H1 (cell line): ENCODE results near the gene S100A10. TPM values are rescaled to one million over a fixed set of nuclear protein-coding genes. Genes with fewer than 3 reads are reported as not detected.

Source experiments
- CTCF ChIA-PET: fragments of 300-600 bp; sonication (Branson Sonifier 250); formaldehyde crosslinking; loops from one replicate; lab custom pipeline; 2021; ENCODE audit not compliant: partially characterized antibody; lab: Charles Lee
- POLR2A ChIA-PET: fragments of 300-600 bp; sonication (Branson Sonifier 250); formaldehyde crosslinking; loops from one replicate; lab custom pipeline; 2021; ENCODE audit warnings: inconsistent platforms; ENCODE audit not compliant: partially characterized antibody; lab: Charles Lee
- DNase-seq, 2 experiments: peaks; one replicate each; pipeline versions ENCODE4 v3.0.0 to v3.0.0-alpha.2; 2010 to 2022; ENCODE audit warnings: low spot score in 2 of 2, low read depth in 1 of 2, mixed read lengths in 1 of 2
- FAIRE-seq: peaks from 2 replicates; lab custom pipeline; 2011; peaks lifted over from hg19 to GRCh38; lab: Jason Lieb, UNC
- H2AFZ ChIP-seq: 2 replicates; pipeline ENCODE4 v1.8.1; 2012; ENCODE audit warnings: low read length, inconsistent platforms
- H2AK5ac ChIP-seq: 2 replicates; pipeline ENCODE4 v1.6.1; 2013; ENCODE audit warnings: low read depth, low read length
- H2BK120ac ChIP-seq: replicated peaks from 2 replicates; pipeline ENCODE3; 2013; ENCODE audit warnings: low read depth, low read length, inconsistent platforms
- H2BK12ac ChIP-seq: 2 replicates; pipeline ENCODE4 v1.6.1; 2013; ENCODE audit warnings: low read depth, low read length
- H2BK15ac ChIP-seq: 2 replicates; pipeline ENCODE4 v1.6.1; 2013; ENCODE audit warnings: low read length
- H2BK20ac ChIP-seq: 2 replicates; pipeline ENCODE4 v1.6.1; 2013; ENCODE audit warnings: low read length
- H2BK5ac ChIP-seq: 2 replicates; pipeline ENCODE4 v1.6.1; 2013; ENCODE audit warnings: low read depth, low read length
- H3K14ac ChIP-seq: 2 replicates; pipeline ENCODE4 v1.6.1; 2013; ENCODE audit warnings: inconsistent platforms; ENCODE audit not compliant: insufficient read length
- H3K18ac ChIP-seq: 2 replicates; pipeline ENCODE4 v1.6.1; 2013; ENCODE audit warnings: low read length; ENCODE audit errors: extremely low read depth
- H3K23ac ChIP-seq: 2 replicates; pipeline ENCODE4 v1.6.1; 2013; ENCODE audit warnings: inconsistent platforms; ENCODE audit not compliant: insufficient read length
- H3K23me2 ChIP-seq: 2 replicates; pipeline ENCODE4 v1.6.1; 2013; ENCODE audit warnings: low read depth, low read length
- H3K27ac ChIP-seq: 2 replicates; pipeline ENCODE4 v1.6.1; 2011; ENCODE audit warnings: low read depth, low read length, inconsistent platforms
- H3K27me3 ChIP-seq, 4 experiments: replicated peaks in 1 of 4; 1 replicate in 1 of 4; 2 replicates in 3 of 4; pipeline versions ENCODE4 v1.6.1 to v1.8.1; 2011 to 2013; ENCODE audit warnings: low read length in 3 of 4, mild to moderate bottlenecking in 3 of 4, inconsistent platforms in 2 of 4, mixed read lengths in 2 of 4, moderate library complexity in 1 of 4; ENCODE audit not compliant: control insufficient read depth in 3 of 4, insufficient read depth in 3 of 4; ENCODE audit errors: extremely low read depth in 1 of 4
- H3K36me3 ChIP-seq, 4 experiments: 2 replicates each; pipeline versions ENCODE4 v1.6.1 to v1.8.1; 2011 to 2013; ENCODE audit warnings: mild to moderate bottlenecking in 4 of 4, low read length in 3 of 4, moderate library complexity in 2 of 4, control low read depth in 1 of 4, inconsistent platforms in 1 of 4; ENCODE audit not compliant: insufficient read depth in 4 of 4, control insufficient read depth in 2 of 4
- H3K4ac ChIP-seq: replicated peaks from 2 replicates; pipeline ENCODE3; 2013; ENCODE audit warnings: low read length, low read depth, mixed read lengths, inconsistent platforms; ENCODE audit not compliant: insufficient read length
- H3K4me1 ChIP-seq, 4 experiments: replicated peaks in 1 of 4; 1 replicate in 1 of 4; 2 replicates in 3 of 4; pipeline versions ENCODE4 v1.6.1 to v1.8.1; 2011 to 2013; ENCODE audit warnings: low read length in 3 of 4, inconsistent platforms in 2 of 4, mixed read lengths in 1 of 4; ENCODE audit not compliant: insufficient read depth in 4 of 4, control insufficient read depth in 3 of 4
- H3K4me2 ChIP-seq, 2 experiments: 2 replicates each; pipeline versions ENCODE4 v1.6.1 to v1.8.1; 2011 to 2013; ENCODE audit warnings: low read depth in 2 of 2, low read length in 2 of 2, control low read depth in 1 of 2, inconsistent platforms in 1 of 2, mild to moderate bottlenecking in 1 of 2; ENCODE audit not compliant: insufficient read depth in 1 of 2
- H3K4me3 ChIP-seq, 4 experiments: fragments of 200-600, 300-600 bp in 1 of 4; sonication (generic), shearing (Covaris generic), sonication (Bioruptor Twin) in 1 of 4; 2 replicates each; pipeline versions ENCODE4 v1.5.1 to v1.8.1; 2011 to 2016; ENCODE audit warnings: low read length in 4 of 4, low read depth in 3 of 4, control low read depth in 2 of 4, inconsistent platforms in 2 of 4, mild to moderate bottlenecking in 2 of 4, mixed read lengths in 1 of 4, moderate library complexity in 1 of 4; ENCODE audit not compliant: insufficient read depth in 2 of 4; ENCODE audit errors: extremely low read depth in 1 of 4
- H3K56ac ChIP-seq: replicated peaks from 2 replicates; pipeline ENCODE3; 2013; ENCODE audit warnings: low read depth, mild to moderate bottlenecking, mixed read lengths, low read length, inconsistent platforms; ENCODE audit not compliant: insufficient read length
- H3K79me1 ChIP-seq: 2 replicates; pipeline ENCODE4 v1.6.1; 2013; ENCODE audit warnings: low read depth, low read length, control low read depth
- H3K79me2 ChIP-seq, 2 experiments: 2 replicates each; pipeline versions ENCODE4 v1.6.1 to v1.8.1; 2012 to 2013; ENCODE audit warnings: low read length in 2 of 2, mild to moderate bottlenecking in 2 of 2, inconsistent platforms in 1 of 2; ENCODE audit not compliant: insufficient read depth in 2 of 2, control insufficient read depth in 1 of 2
- H3K9ac ChIP-seq, 4 experiments: replicated peaks in 1 of 4; 1 replicate in 1 of 4; 2 replicates in 3 of 4; pipeline versions ENCODE4 v1.6.1 to v1.8.1; 2011 to 2013; ENCODE audit warnings: low read depth in 3 of 4, low read length in 3 of 4, control low read depth in 2 of 4, mild to moderate bottlenecking in 2 of 4, moderate library complexity in 2 of 4, inconsistent platforms in 1 of 4; ENCODE audit errors: extremely low read depth in 1 of 4
- H3K9me3 ChIP-seq, 2 experiments: 2 replicates each; pipeline versions ENCODE4 v1.6.1 to v1.8.1; 2012 to 2013; ENCODE audit warnings: mild to moderate bottlenecking in 2 of 2, moderate library complexity in 2 of 2, control low read depth in 1 of 2, inconsistent platforms in 1 of 2, low read depth in 1 of 2, low read length in 1 of 2, mixed read lengths in 1 of 2; ENCODE audit not compliant: insufficient read depth in 2 of 2
- H4K20me1 ChIP-seq, 2 experiments: replicated peaks in 1 of 2; 2 replicates each; pipeline versions ENCODE3 to v1.8.1; 2011 to 2013; ENCODE audit warnings: inconsistent platforms in 2 of 2, low read length in 2 of 2, mild to moderate bottlenecking in 1 of 2; ENCODE audit not compliant: insufficient read depth in 2 of 2, control insufficient read depth in 1 of 2
- H4K5ac ChIP-seq: 2 replicates; pipeline ENCODE4 v1.6.1; 2013; ENCODE audit warnings: low read length, low read depth, mixed read lengths, inconsistent platforms; ENCODE audit not compliant: insufficient read length
- H4K8ac ChIP-seq: 2 replicates; pipeline ENCODE4 v1.8.0; 2013; ENCODE audit warnings: mild to moderate bottlenecking, moderate library complexity, low read length, inconsistent platforms; ENCODE audit not compliant: insufficient read depth; ENCODE audit errors: extremely low read depth
- H4K91ac ChIP-seq: replicated peaks from 2 replicates; pipeline ENCODE3; 2013; ENCODE audit warnings: low read length, mixed read lengths, inconsistent platforms; ENCODE audit not compliant: insufficient read length
- HDAC6 ChIP-seq: IDR thresholded peaks from one replicate; pipeline ENCODE4 v1.7.1; 2012; ENCODE audit warnings: low read depth, mild to moderate bottlenecking, inconsistent platforms, low read length, moderate library complexity
- JUN ChIP-seq: IDR thresholded peaks from 2 replicates; pipeline ENCODE4 v1.6.1; 2011; ENCODE audit warnings: low read depth, mild to moderate bottlenecking, improper control_type of control experiment, low read length
- JUND ChIP-seq: IDR thresholded peaks from 2 replicates; pipeline ENCODE4 v1.6.1; 2011; ENCODE audit warnings: mild to moderate bottlenecking, improper control_type of control experiment, low read length
- NANOG ChIP-seq: IDR thresholded peaks from 2 replicates; pipeline ENCODE4 v1.6.1; 2011; ENCODE audit warnings: low read length, low read depth, mild to moderate bottlenecking, inconsistent platforms; ENCODE audit not compliant: insufficient read depth, poor library complexity, severe bottlenecking
- TBP ChIP-seq: IDR thresholded peaks from 2 replicates; pipeline ENCODE4 v1.6.1; 2011; ENCODE audit warnings: low read depth, low read length, improper control_type of control experiment
- WGBS, 2 experiments: shearing (Covaris generic) in 1 of 2; methylation state at CpG; one replicate each; pipeline versions ENCODE4 v1.1.6 to v1.1.7; 2013 to 2015; ENCODE audit warnings: low lambda C conversion rate in 2 of 2, mixed read lengths in 2 of 2, inconsistent platforms in 1 of 2, low coverage in 1 of 2, missing lambda C conversion rate in 1 of 2; ENCODE audit not compliant: insufficient replicate concordance in 2 of 2, insufficient coverage in 1 of 2, insufficient read length in 1 of 2; ENCODE audit errors: extremely low coverage in 1 of 2, missing lambda C conversion rate in 1 of 2; 5-methylcytosine and 5-hydroxymethylcytosine counted together
- polyA plus RNA-seq, 7 experiments: library from polyadenylated mRNA; depleted of rRNA in 3 of 7; stranded (reverse) in 5 of 7; unstranded in 2 of 7; fragments of >200 nt in 5 of 7; fragments of 200-250 nt in 2 of 7; gene quantifications; 1 replicate in 5 of 7; 2 replicates in 1 of 7; 4 replicates in 1 of 7; pipeline versions ENCODE4 v1.2.1 to v1.2.3, GENCODE V29; 2011 to 2013; ENCODE audit warnings: missing spikeins in 2 of 7, mixed read lengths in 2 of 7
- total RNA-seq: library from RNA; stranded (reverse); fragmentation: NEBNext Ultra II Directional; extraction: Animal tissue kit (Norgen Biotek cat#: 25700); gene quantifications from 2 replicates; pipeline ENCODE4 v1.2.1, GENCODE V29; 2021

The S100A10 gene
- total and polyA plus RNA-seq, 2 of the 8 experiments (the other 6 are each of a cell fraction or from before 2014, with no cell fraction given), result 23.9 to 231 TPM

- no peak overlapping the region for H4K5ac ChIP-seq
- TF ChIP-seq TBP, result no peak
- TF ChIP-seq HDAC6, result no peak
- peak; percentile 47; the same call in 1 of the 2 replicates for TF ChIP-seq JUND
- TF ChIP-seq JUN, result peak; percentile 54; the same call in 1 of the 2 replicates
- TF ChIP-seq NANOG, result no peak
- TF ChIP-seq, all 59 proteins: peak for 2
- Histone ChIP-seq H2BK5ac (no peak overlapping the region), H3K79me2 (peaks cover 2 to 40% of the 10 kb centered on the region in 2 experiments; a peak in 3 of 4 replicates), H3K9me3 (no peaks in the 10 kb centered on the region), H3K27ac (no peak overlapping the region), H3K4me3 (no peak overlapping the region; a peak in 1 of 8 replicates), H3K14ac (no peak overlapping the region), H3K23ac (no peak overlapping the region), H3K18ac (no peak overlapping the region), H3K23me2 (no peaks in the 10 kb centered on the region), H3K79me1 (peaks cover 6% of the 10 kb centered on the region), H3K27me3 (no peaks in the 10 kb centered on the region), H2BK15ac (no peak overlapping the region), H2BK12ac (no peak overlapping the region), H3K4ac (no peak overlapping the region), H2BK120ac (no peak overlapping the region), H2AFZ (no peak overlapping the region), H2BK20ac (no peak overlapping the region), H4K20me1 (peaks cover 0 to 3% of the 10 kb centered on the region in 2 experiments), H4K91ac (no peak overlapping the region), H3K4me2 (no peak overlapping the region), H3K9ac (no peak overlapping the region), H3K4me1 (peaks cover 0 to 7% (median 2%) of the 10 kb centered on the region in 4 experiments; a peak in 5 of 7 replicates), H4K8ac (no peak overlapping the region), H2AK5ac (no peak overlapping the region), H3K36me3 (peaks cover 5 to 35% (median 23%) of the 10 kb centered on the region in 4 experiments; a peak in 6 of 8 replicates), H3K56ac (no peak overlapping the region)
- ChIA-PET POLR2A (interaction anchor here (0.9 kb wide), 1 partner anchor 16 kb away, joined by 3 read pairs; no protein-coding TSS in a partner anchor), CTCF (interaction anchor here (1.6 to 31.0 kb wide), 5 partner anchors 4 to 52 kb away, joined by 3 to 553 read pairs (median 292); partner anchors contain the start of gene S100A10)
- DNase-seq (no peak), FAIRE-seq (no peak)
- WGBS, 2 experiments, result 88% methylated on average over 7 of the region's 8 CpGs; no CpG with 5 or more reads in 1 of the 2 experiments
These were observed 7.0 kb downstream of the S100A10 start for GRCh38 chr1:151986501-151987190.
